H9 (cell line): Measurements from ENCODE around the gene CIDEC. TPM values are rescaled to one million over a fixed set of nuclear protein-coding genes. Genes with fewer than 3 reads are reported as not detected.

Source experiments
- DNase-seq: peaks from one replicate; pipeline ENCODE4 v3.0.0-alpha.2; 2017
- H2AFZ ChIP-seq: one replicate; pipeline ENCODE4 v1.6.1; 2013; ENCODE audit warnings: mild to moderate bottlenecking, low read length, control low read depth, moderate library complexity
- H2AK5ac ChIP-seq: 2 replicates; pipeline ENCODE4 v1.6.1; 2013; ENCODE audit warnings: low read length, control low read depth, mixed read lengths; ENCODE audit not compliant: insufficient read length
- H2BK120ac ChIP-seq: one replicate; pipeline ENCODE4 v1.6.1; 2013; ENCODE audit warnings: low read depth, mild to moderate bottlenecking, low read length, control low read depth, inconsistent platforms; ENCODE audit not compliant: poor library complexity, severe bottlenecking
- H2BK12ac ChIP-seq: 2 replicates; pipeline ENCODE4 v1.6.1; 2013; ENCODE audit warnings: low read length, control low read depth, mixed read lengths, low read depth; ENCODE audit not compliant: insufficient read length
- H2BK15ac ChIP-seq: 2 replicates; pipeline ENCODE4 v1.6.1; 2013; ENCODE audit warnings: low read depth, low read length, control low read depth
- H2BK20ac ChIP-seq: one replicate; pipeline ENCODE4 v1.6.1; 2013; ENCODE audit warnings: low read depth, mild to moderate bottlenecking, low read length, control low read depth, inconsistent platforms; ENCODE audit not compliant: poor library complexity, severe bottlenecking
- H2BK5ac ChIP-seq: 2 replicates; pipeline ENCODE4 v1.6.1; 2013; ENCODE audit warnings: low read length, control low read depth, mixed read lengths; ENCODE audit not compliant: insufficient read length
- H3K14ac ChIP-seq: 2 replicates; pipeline ENCODE4 v1.6.1; 2013; ENCODE audit warnings: low read length, control low read depth; ENCODE audit not compliant: insufficient read depth
- H3K18ac ChIP-seq: 2 replicates; pipeline ENCODE4 v1.6.1; 2013; ENCODE audit warnings: low read depth, mild to moderate bottlenecking, mixed read lengths, low read length, control low read depth; ENCODE audit not compliant: insufficient read length
- H3K23ac ChIP-seq: 2 replicates; pipeline ENCODE4 v1.6.1; 2013; ENCODE audit warnings: low read length, control low read depth, mixed read lengths, low read depth; ENCODE audit not compliant: insufficient read length
- H3K23me2 ChIP-seq: 2 replicates; pipeline ENCODE4 v1.6.1; 2013; ENCODE audit warnings: low read depth, mild to moderate bottlenecking, mixed read lengths, low read length, control low read depth; ENCODE audit not compliant: insufficient read length, poor library complexity, severe bottlenecking
- H3K27ac ChIP-seq: 2 replicates; pipeline ENCODE4 v1.5.1; 2013; ENCODE audit warnings: low read length, control low read depth, mixed read lengths, low read depth; ENCODE audit not compliant: insufficient read length
- H3K27me3 ChIP-seq: 2 replicates; pipeline ENCODE4 v1.6.1; 2013; ENCODE audit warnings: low read length, control low read depth, inconsistent platforms; ENCODE audit not compliant: insufficient read depth
- H3K4ac ChIP-seq: 2 replicates; pipeline ENCODE4 v1.6.1; 2013; ENCODE audit warnings: low read depth, mild to moderate bottlenecking, control low read depth, inconsistent platforms, low read length, moderate library complexity
- H3K4me1 ChIP-seq: 2 replicates; pipeline ENCODE4 v1.6.1; 2013; ENCODE audit warnings: low read length, control low read depth, inconsistent platforms; ENCODE audit not compliant: insufficient read depth
- H3K4me2 ChIP-seq: 2 replicates; pipeline ENCODE4 v1.6.1; 2013; ENCODE audit warnings: low read length, control low read depth, mixed read lengths; ENCODE audit not compliant: insufficient read length, insufficient read depth
- H3K56ac ChIP-seq: 2 replicates; pipeline ENCODE4 v1.6.1; 2013; ENCODE audit warnings: low read depth, mild to moderate bottlenecking, mixed read lengths, low read length, control low read depth; ENCODE audit not compliant: insufficient read length
- H3K79me1 ChIP-seq: 2 replicates; pipeline ENCODE4 v1.6.1; 2013; ENCODE audit warnings: low read depth, mild to moderate bottlenecking, moderate library complexity, low read length, control low read depth, inconsistent platforms; ENCODE audit not compliant: insufficient read depth, poor library complexity, severe bottlenecking
- H3K79me2 ChIP-seq: 2 replicates; pipeline ENCODE4 v1.6.1; 2013; ENCODE audit warnings: low read length, control low read depth, inconsistent platforms; ENCODE audit not compliant: insufficient read depth
- H3K9ac ChIP-seq: 2 replicates; pipeline ENCODE4 v1.6.1; 2013; ENCODE audit warnings: low read length, control low read depth, mixed read lengths; ENCODE audit not compliant: insufficient read length; ENCODE audit errors: extremely low read depth
- H3K9me3 ChIP-seq: one replicate; pipeline ENCODE4 v1.6.1; 2013; ENCODE audit warnings: low read depth, low read length, inconsistent platforms; ENCODE audit not compliant: control insufficient read depth
- H3T11ph ChIP-seq: one replicate; pipeline ENCODE4 v1.6.1; 2013; ENCODE audit warnings: mild to moderate bottlenecking, low read length, control low read depth, inconsistent platforms
- H4K20me1 ChIP-seq: one replicate; pipeline ENCODE4 v1.6.1; 2013; ENCODE audit not compliant: control insufficient read depth, insufficient read length, insufficient read depth
- H4K5ac ChIP-seq: 2 replicates; pipeline ENCODE4 v1.6.1; 2013; ENCODE audit warnings: low read depth, mild to moderate bottlenecking, mixed read lengths, low read length, control low read depth; ENCODE audit not compliant: insufficient read length
- H4K8ac ChIP-seq: replicated peaks from 2 replicates; pipeline ENCODE4 v1.6.1; 2013; ENCODE audit warnings: low read length, control low read depth, mixed read lengths, low read depth; ENCODE audit not compliant: insufficient read length
- H4K91ac ChIP-seq: 2 replicates; pipeline ENCODE4 v1.6.1; 2013; ENCODE audit warnings: low read depth, mild to moderate bottlenecking, moderate library complexity, mixed read lengths, low read length, control low read depth; ENCODE audit not compliant: insufficient read length
- H3K27ac Mint-ChIP-seq, 3 experiments: 2 replicates in 2 of 3; 3 replicates in 1 of 3; pipeline ENCODE4 v1.8.0; 2020 to 2021; ENCODE audit warnings: mixed read lengths in 3 of 3, mild to moderate bottlenecking in 1 of 3, moderate library complexity in 1 of 3
- H3K27me3 Mint-ChIP-seq: 2 replicates; pipeline ENCODE4 v1.8.0; 2021; ENCODE audit warnings: low read depth, mild to moderate bottlenecking, moderate library complexity, mixed read lengths
- H3K36me3 Mint-ChIP-seq, 3 experiments: 2 replicates in 2 of 3; 3 replicates in 1 of 3; pipeline ENCODE4 v1.8.0; 2020 to 2021; ENCODE audit warnings: low read depth in 3 of 3, mixed read lengths in 3 of 3; ENCODE audit not compliant: insufficient read depth in 1 of 3
- H3K4me1 Mint-ChIP-seq, 2 experiments: 2 replicates each; pipeline ENCODE4 v1.8.0; 2020; ENCODE audit warnings: mixed read lengths in 2 of 2
- H3K4me3 Mint-ChIP-seq, 2 experiments: 2 replicates in 1 of 2; 3 replicates in 1 of 2; pipeline ENCODE4 v1.8.0; 2020 to 2021; ENCODE audit warnings: mild to moderate bottlenecking in 2 of 2, mixed read lengths in 2 of 2, moderate library complexity in 1 of 2
- H3K9me3 Mint-ChIP-seq, 2 experiments: 2 replicates in 1 of 2; 3 replicates in 1 of 2; pipeline ENCODE4 v1.8.0; 2020; ENCODE audit warnings: mild to moderate bottlenecking in 2 of 2, mixed read lengths in 2 of 2, moderate library complexity in 1 of 2
- WGBS: extraction: QIAGEN DNeasy Blood & Tissue Kit; methylation state at CpG from one replicate; pipeline ENCODE4 v1.1.7; 2013; ENCODE audit warnings: missing lambda C conversion rate, low lambda C conversion rate, mixed read lengths; ENCODE audit not compliant: insufficient read length; ENCODE audit errors: extremely low coverage; 5-methylcytosine and 5-hydroxymethylcytosine counted together
- total RNA-seq: library from RNA; stranded (reverse); gene quantifications from 2 replicates; pipeline ENCODE4 v1.2.1, GENCODE V29; 2021
- TF ChIP-seq, protein P1 (sequence below): fragments of 200-600 bp; sonication (generic); conservative IDR thresholded peaks from 3 replicates; pipeline ENCODE4 v1.8.0; 2021; ENCODE audit warnings: antibody characterized with exemption, mild to moderate bottlenecking

CIDEC gene
- total RNA-seq, 1 experiment from 2014 or later: not detected

DNA sequence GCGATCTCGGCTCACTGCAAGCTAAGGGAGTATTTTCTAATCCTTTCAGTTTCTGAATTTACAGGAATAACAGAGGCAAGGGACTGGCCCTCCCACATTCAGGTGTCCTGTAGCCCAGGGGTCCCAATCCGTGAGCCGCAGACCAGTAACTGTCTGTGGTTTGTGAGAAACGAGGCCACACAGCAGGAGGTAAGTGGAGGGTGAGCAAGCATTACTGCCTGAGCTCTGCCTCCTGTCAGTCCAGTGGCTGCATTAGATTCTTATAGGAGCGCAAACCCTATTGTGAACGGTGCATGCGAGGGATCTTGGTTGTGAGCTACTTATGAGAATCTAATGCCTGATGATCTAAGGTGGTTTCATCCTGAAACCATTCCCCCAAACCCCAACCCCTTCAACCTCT, 31.8 kb upstream of the CIDEC start:
- no peak overlapping the region for H3K4me3 Mint-ChIP-seq
- Histone ChIP-seq H2BK120ac (no peak overlapping the region), H3K79me2 (no peaks in the 10 kb centered on the region), H3K14ac (no peak overlapping the region), H3T11ph (no peak overlapping the region), H2AK5ac (no peak overlapping the region), H3K9me3 (no peaks in the 10 kb centered on the region), H3K4me1 (peaks cover 4% of the 10 kb centered on the region; the same call in 1 of the 2 replicates), H3K56ac (no peak overlapping the region), H4K91ac (no peak overlapping the region), H3K27ac (no peak overlapping the region), H2AFZ (no peak overlapping the region), H3K23ac (no peak overlapping the region), H2BK15ac (no peak overlapping the region), H4K8ac (no peak overlapping the region), H4K20me1 (no peaks in the 10 kb centered on the region), H2BK12ac (no peak overlapping the region), H4K5ac (no peak overlapping the region), H3K18ac (no peak overlapping the region), H3K79me1 (no peaks in the 10 kb centered on the region), H2BK20ac (no peak overlapping the region), H3K4ac (no peak overlapping the region), H3K23me2 (peaks cover 15% of the 10 kb centered on the region), H3K4me2 (no peak overlapping the region), H3K9ac (no peak overlapping the region), H3K27me3 (no peaks in the 10 kb centered on the region; the same call in 1 of the 2 replicates), H2BK5ac (no peak overlapping the region)
- no peak overlapping the region for H3K27ac Mint-ChIP-seq
- TF ChIP-seq, protein P1, sequence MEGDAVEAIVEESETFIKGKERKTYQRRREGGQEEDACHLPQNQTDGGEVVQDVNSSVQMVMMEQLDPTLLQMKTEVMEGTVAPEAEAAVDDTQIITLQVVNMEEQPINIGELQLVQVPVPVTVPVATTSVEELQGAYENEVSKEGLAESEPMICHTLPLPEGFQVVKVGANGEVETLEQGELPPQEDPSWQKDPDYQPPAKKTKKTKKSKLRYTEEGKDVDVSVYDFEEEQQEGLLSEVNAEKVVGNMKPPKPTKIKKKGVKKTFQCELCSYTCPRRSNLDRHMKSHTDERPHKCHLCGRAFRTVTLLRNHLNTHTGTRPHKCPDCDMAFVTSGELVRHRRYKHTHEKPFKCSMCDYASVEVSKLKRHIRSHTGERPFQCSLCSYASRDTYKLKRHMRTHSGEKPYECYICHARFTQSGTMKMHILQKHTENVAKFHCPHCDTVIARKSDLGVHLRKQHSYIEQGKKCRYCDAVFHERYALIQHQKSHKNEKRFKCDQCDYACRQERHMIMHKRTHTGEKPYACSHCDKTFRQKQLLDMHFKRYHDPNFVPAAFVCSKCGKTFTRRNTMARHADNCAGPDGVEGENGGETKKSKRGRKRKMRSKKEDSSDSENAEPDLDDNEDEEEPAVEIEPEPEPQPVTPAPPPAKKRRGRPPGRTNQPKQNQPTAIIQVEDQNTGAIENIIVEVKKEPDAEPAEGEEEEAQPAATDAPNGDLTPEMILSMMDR: no peak
- no peaks in the 10 kb centered on the region; a peak in 2 of 5 replicates for H3K9me3 Mint-ChIP-seq
- H3K27me3 Mint-ChIP-seq: peaks cover 17% of the 10 kb centered on the region
- no CpG with 5 or more reads among the region's 8 CpGs for WGBS
- no peak for DNase-seq
- H3K4me1 Mint-ChIP-seq: peaks cover 12 to 19% of the 10 kb centered on the region in 2 experiments
- peaks cover 0 to 5% (median 0%) of the 10 kb centered on the region in 3 experiments; a peak in 1 of 7 replicates for H3K36me3 Mint-ChIP-seq
